Sciatic nerve (tissue), 2 donors: ENCODE data around the gene CPAMD8. TPM values are rescaled to one million over a fixed set of nuclear protein-coding genes. Genes with fewer than 3 reads are reported as not detected.
"Not testable (repeated sequence)": the region's sequence is repeated elsewhere in the genome, so short reads cannot be mapped to it uniquely, and the experiment has no call there.

Source experiments
- ATAC-seq: fragments of 200-7000 bp; cut with Tn5 transposase; one replicate; pipeline ENCODE4 v1.9.1; 2020; ENCODE audit warnings: mild to moderate bottlenecking, moderate library complexity
- DNase-seq: peaks from one replicate; pipeline ENCODE4 v3.0.0-alpha.2; 2020; ENCODE audit warnings: low spot score
- intact Hi-C: fragments of 100-400 bp; cut with DNase I; formaldehyde crosslinking; loops from one replicate; pipeline ENCODE4 v1.14.2; 2022
- total RNA-seq: library from RNA; stranded (reverse); fragmentation: NEBNext Ultra II Directional; extraction: Animal tissue kit (Norgen Biotek cat#: 25700); gene quantifications from one replicate; pipeline ENCODE4 v1.2.1, GENCODE V29; 2021
- donor health status: DM: no; HTN: no; CAD: no.
- donor health status: DM: no; HTN: no; CAD: no.

The CPAMD8 gene
- total RNA-seq, 1 donor from 2014 or later = 9.6 TPM

- intact Hi-C loops = no loop called here
- ATAC-seq (peak; percentile 50), DNase-seq (no peak)
These were observed 22.4 kb upstream of the CPAMD8 start for GRCh38 chr19:17048885-17049453.

- no peak for ATAC-seq
- intact Hi-C loops = no loop called here
- DNase-seq = no peak
These were observed 19.4 kb upstream of the CPAMD8 start for GRCh38 chr19:17045907-17046502.

- intact Hi-C loops = no loop called here
- DNase-seq (no peak), ATAC-seq (no peak)
These were observed 17.1 kb upstream of the CPAMD8 start for GRCh38 chr19:17043744-17044143.

DNA sequence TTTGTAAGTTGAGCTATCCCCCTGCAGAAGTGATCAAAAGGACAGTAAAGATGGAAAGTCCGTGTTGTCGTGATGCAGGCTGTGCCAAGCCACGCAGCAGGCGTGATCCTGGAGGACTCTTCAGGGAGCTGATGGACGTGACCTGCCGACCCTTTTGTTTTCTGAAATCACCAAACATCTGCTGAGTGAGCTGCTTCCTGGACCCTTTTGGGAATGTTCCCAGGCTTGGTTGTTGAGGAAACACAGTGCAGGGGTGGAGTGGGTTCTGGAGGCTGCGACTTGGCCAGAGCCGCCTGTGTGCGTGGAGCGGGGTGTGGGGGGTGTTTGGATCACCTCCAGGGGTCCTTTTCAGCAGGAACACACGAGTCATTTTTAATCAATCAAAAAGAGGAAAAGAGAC is 15.4 kb upstream of the CPAMD8 start:
- ATAC-seq (peak; percentile 80), DNase-seq (no peak)
- intact Hi-C loops = no loop called here

DNA sequence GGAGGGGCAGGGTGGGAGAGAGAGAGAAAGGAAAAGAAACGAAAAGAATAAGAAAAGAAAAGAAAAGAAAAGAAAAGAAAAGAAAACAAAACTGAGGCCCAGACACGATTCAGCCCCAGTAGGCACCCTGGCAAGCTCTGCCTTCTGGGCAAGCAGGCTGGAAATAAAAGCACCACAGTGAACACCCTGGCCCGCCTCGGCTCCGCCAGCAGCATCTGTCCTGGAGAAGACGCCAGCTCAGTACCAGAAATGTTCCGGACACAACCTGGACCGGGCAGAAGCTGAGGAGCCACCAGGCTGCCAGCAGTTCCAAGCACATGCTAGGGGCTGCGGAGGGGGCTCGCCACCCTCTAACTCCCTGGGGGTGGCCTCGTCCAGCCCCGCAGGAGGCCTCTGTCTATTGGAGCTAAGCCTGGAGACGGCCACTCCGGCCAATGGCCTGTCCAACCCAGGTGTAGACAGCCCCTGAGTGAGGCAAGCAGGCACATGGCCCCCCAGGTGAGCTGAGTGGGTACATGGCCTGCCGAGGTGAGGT is 11.4 kb upstream of the CPAMD8 start:
- intact Hi-C loops = loop anchor here (5.0 kb wide), 1 partner anchor 869 kb away; no protein-coding TSS in a partner anchor
- no peak for ATAC-seq
- no peak for DNase-seq

- ATAC-seq = no peak
These were observed 10.6 kb upstream of the CPAMD8 start for GRCh38 chr19:17037184-17037583.

GRCh38 chr19:17036640-17037039 is 10.0 kb upstream of the CPAMD8 start:
- intact Hi-C loops = loop anchor here (5.0 kb wide), 1 partner anchor 871 kb away; no protein-coding TSS in a partner anchor
- no peak for DNase-seq
- no peak for ATAC-seq

More at GRCh38 chr19:17037184-17037583, 10.6 kb upstream of the CPAMD8 start:
- no peak for DNase-seq
- intact Hi-C loops = loop anchor here (5.0 kb wide), 1 partner anchor 870 kb away; no protein-coding TSS in a partner anchor

DNA sequence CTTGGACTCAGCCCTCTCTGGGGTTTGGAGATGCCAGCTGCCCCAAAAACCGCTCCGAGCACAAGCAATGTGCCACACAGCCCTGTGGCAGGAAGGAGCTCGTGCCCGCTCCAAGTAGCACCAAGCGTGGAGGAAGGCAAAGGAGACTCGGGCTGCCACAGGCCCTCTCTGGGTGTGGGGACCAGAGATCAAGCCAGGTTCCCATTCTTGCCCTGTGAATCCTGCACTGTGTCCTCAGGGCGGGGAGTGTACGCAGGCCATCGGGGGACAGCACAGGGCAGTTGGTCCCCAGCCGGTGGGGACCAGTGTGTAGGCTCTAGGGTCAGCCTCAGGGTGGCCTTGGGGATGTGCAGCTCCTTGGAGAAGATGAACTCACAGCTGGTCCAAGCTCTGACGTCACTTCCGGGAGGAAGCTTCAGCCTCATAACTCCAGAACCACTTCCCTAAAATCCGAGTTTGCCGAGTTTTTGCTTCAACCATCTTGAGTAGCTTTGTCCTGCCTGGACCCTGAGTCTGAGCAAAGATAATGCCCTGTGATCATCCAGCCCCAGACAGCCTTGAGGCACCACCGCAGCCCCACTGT is 9.3 kb upstream of the CPAMD8 start:
- ATAC-seq (peak; percentile 38), DNase-seq (no peak)
- intact Hi-C loops = loop anchor here (5.0 kb wide), 1 partner anchor 871 kb away; no protein-coding TSS in a partner anchor

GRCh38 chr19:17031741-17032140 is 5.1 kb upstream of the CPAMD8 start:
- intact Hi-C loops = no loop called here
- DNase-seq = no peak
- no peak for ATAC-seq

DNA sequence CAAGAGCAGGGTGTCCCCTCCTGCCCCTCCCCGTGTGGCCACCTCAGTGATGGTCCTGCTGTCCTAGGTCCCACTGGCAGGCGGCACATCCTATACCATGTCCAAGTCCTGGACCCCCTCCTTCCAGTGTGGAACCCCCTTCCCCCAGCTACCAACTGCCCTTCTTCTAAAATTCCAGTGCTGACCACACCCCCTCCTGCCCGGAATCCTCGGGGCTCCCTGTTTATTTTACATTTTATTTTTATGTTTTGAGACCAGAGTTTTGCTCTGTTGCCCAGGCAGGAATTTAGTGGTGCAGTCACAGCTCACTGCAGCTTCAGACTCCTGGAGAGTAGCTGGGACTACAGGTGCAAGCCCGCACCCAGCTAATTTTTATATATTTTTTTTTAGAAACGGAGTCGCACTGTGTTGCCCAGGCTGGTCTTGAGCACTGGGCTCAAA is 945 bp upstream of the CPAMD8 start:
- DNase-seq = no peak
- ATAC-seq = no peak
- intact Hi-C loops = no loop called here

DNA sequence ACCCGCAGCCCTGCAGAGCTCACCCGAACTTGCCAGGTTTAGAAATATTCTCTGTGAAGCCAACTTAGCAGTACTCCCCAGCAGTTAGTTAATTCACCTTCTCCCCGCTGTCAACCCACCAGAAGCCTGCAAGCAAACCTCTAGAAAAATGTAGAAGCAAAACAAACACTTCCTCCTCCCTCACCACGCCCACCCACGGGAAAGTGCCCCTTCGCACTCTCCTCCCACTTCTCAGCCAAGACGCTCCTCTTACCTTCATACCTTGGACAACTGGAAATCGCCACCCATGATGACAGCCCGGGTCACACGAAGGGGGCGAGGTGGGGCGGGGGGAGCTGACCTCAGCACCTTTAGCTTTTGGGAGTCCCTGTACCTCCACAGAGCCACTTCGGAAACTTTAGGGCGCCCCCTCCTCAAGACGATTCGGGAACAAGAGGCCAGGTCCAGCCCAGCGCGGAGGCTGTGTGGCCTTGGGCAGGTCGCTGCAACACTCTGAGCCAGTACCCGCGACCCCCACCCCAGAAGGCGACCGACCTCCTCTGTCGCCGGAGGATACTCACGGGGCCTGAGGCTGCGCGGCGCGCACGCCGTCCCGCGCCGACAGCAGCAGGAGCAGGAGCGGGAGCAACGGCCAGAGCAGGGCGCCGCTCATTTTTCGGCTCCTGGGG is 485 bp downstream of the CPAMD8 start:
- intact Hi-C loops = no loop called here
- DNase-seq = no peak
- ATAC-seq = no peak

DNA sequence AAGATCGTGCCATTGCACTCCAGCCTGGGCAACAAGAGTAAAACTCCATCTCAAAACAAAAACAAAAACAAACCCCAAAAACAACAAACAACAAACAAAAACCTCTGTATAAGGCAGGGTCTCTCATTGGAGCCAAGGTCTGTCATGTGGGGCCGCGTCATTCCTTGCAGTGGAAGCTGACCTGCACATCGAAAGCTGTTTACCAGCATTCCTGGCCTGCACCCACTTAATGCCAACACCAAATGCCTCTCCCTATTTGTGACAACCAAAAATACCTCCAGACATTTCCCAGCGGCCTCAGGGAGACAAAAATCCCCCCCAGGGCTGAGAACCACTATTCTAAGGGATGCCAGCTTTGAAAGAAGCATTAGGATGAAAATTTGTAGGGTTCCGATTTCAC is 1.2 kb downstream of the CPAMD8 start:
- intact Hi-C loops = no loop called here
- no peak for DNase-seq
- no peak for ATAC-seq

DNA sequence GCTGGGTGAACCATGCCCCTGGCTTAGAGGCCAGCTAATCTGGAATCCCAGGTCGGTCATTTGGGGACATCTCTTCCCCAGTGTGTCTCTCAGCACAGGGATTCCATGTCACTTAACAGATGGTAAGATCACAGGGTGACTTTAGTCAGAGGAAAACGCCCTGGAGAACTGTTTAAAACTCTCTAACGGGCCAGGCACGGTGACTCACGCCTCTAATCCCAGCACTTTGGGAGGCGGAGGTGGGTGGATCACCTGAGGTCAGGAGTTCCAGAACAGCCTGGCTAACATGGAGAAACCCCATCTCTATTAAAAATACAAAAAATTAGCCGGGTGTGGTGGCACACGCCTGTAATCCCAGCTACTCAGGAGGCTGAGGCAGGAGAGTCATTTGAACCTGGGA is 1.7 kb downstream of the CPAMD8 start:
- intact Hi-C loops, ATAC-seq: not testable (repeated sequence)

GRCh38 chr19:17023805-17024204 is 2.8 kb downstream of the CPAMD8 start:
- intact Hi-C loops = no loop called here
- no peak for ATAC-seq
- DNase-seq = no peak

More for the DNA sequence above, 1.7 kb downstream of the CPAMD8 start:
- not testable (repeated sequence) for DNase-seq

- ATAC-seq (no peak), DNase-seq (no peak)
- intact Hi-C loops = no loop called here
These were observed 3.9 kb downstream of the CPAMD8 start for GRCh38 chr19:17022738-17023137.

DNA sequence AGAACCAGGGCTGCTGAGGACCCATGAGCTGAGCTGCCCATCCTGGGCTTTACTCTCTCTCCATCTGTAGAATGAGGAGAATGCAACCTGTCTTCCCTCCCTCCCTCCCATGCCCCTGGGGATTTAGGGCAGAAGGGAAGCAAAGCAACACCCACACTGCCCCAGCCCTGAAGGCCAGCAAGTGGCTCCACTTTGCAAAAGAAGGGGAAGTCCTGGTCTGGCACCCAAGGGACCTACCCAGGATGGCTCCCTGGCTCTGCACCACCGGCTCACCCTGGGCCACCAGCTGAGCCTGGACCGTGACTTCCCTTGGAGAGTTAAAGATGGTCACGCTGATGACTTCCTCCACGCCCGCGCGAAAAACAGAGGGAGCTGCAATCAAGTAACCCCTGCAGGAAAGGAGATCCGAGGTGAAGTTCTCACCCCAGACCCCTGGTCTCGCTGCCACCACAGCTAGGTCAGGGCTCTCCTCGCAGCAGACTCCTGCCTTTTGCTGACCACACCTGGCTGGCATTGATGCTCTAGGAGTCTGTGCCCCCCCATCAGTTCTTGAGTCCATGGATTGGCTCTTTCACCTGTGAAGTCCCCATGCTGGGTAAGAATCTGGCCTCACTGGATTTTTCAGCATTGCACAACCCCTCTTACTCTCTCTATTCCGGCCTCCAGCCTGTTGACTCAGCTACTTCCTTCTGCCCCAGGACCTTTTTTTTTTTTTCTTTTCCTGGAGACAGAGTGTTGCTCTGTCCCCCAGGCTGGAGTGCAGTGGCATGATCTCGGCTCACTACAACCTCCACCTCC is 4.6 kb downstream of the CPAMD8 start:
- DNase-seq (no peak), ATAC-seq (peak; percentile 51)
- intact Hi-C loops = no loop called here

DNA sequence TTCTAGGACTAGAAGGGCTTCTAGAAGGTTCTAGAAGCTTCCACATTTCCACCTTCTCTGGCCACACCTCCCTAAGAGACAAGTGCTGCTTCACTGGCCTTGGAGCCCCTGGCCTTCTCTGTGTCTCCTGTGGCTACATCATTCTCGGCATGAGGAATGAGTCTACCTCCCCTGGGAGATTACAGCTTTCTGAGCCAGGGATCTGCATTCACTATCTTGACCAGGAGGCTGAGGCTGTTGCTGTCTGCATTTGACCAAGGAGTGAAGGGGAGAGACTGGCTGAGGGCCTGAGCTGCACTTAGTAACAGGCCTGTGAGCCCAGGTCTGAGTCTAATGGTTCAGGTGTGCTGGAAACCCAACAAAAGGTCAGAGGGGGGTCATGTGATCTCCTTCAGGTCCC is 5.3 kb downstream of the CPAMD8 start:
- no peak for DNase-seq
- no peak for ATAC-seq
- intact Hi-C loops = no loop called here

DNA sequence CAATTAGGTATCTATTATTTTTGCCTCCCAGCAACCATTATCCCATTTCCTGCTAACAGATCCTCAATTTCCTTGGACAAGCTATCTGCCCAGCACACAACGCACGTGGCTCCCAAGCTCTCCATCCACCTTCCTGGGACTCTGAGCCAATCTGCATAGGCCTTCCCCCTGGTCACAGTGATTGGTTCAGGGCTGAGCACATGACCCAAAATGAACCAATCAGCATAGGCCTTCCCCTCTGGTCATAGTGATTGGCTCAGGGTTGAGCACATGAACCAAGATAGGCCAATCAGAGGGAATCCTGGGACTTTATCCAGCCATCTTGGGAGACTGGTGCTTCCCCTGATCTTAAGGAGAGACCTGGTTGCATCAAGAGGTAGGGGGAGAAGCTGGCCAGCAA is 5.8 kb downstream of the CPAMD8 start:
- no peak for DNase-seq
- ATAC-seq = peak; percentile 30
- intact Hi-C loops = no loop called here

GRCh38 chr19:17020385-17020784 is 6.2 kb downstream of the CPAMD8 start:
- intact Hi-C loops = no loop called here
- DNase-seq = no peak
- ATAC-seq = peak; percentile 71
